ENCODE data around the gene CD74. TPM values are rescaled to one million over a fixed set of nuclear protein-coding genes. Genes with fewer than 3 reads are reported as not detected.

Gene CD74
- total RNA-seq, 1 donor from 2014 or later, result 6.3 TPM

GRCh38 chr5:150363185-150363584, 49.5 kb downstream of the CD74 start:
- Mint-ChIP-seq H3K36me3 (ENCODE audit: low read depth) (peaks cover 4% of the 10 kb centered on the region), H3K27ac (ENCODE audit: unreplicated experiment) (no peak overlapping the region), H3K9me3 (no peaks in the 10 kb centered on the region), H3K4me3 (peak overlapping the region; percentile 5), H3K4me1 (peaks cover 17% of the 10 kb centered on the region), H3K27me3 (ENCODE audit: low read depth) (no peaks in the 10 kb centered on the region)
- no peak for DNase-seq (ENCODE audit: low read depth, low spot score)
- no peak for TF ChIP-seq CTCF (conservative IDR thresholded peaks at IDR 0.05)

GRCh38 chr5:150361301-150361700, 51.4 kb downstream of the CD74 start:
- H3K9me3 Mint-ChIP-seq, result no peaks in the 10 kb centered on the region
- H3K27me3 Mint-ChIP-seq (ENCODE audit: low read depth), result no peaks in the 10 kb centered on the region
- DNase-seq (ENCODE audit: low read depth, low spot score), result no peak
- H3K27ac Mint-ChIP-seq (ENCODE audit: unreplicated experiment), result no peak overlapping the region
- TF ChIP-seq CTCF (conservative IDR thresholded peaks at IDR 0.05), result no peak
- H3K4me3 Mint-ChIP-seq, result peak overlapping the region; percentile 62
- H3K4me1 Mint-ChIP-seq, result peaks cover 29% of the 10 kb centered on the region
- peaks cover 3% of the 10 kb centered on the region for H3K36me3 Mint-ChIP-seq (ENCODE audit: low read depth)

GRCh38 chr5:150358261-150359095, 54.2 kb downstream of the CD74 start:
- no peak for TF ChIP-seq CTCF (conservative IDR thresholded peaks at IDR 0.05)
- peaks cover 36% of the 10 kb centered on the region for H3K4me1 Mint-ChIP-seq
- no peak overlapping the region for H3K27ac Mint-ChIP-seq (ENCODE audit: unreplicated experiment)
- H3K36me3 Mint-ChIP-seq (ENCODE audit: low read depth), result no peaks in the 10 kb centered on the region
- no peak for DNase-seq (ENCODE audit: low read depth, low spot score)
- H3K27me3 Mint-ChIP-seq (ENCODE audit: low read depth), result peaks cover 4% of the 10 kb centered on the region
- H3K4me3 Mint-ChIP-seq, result peak overlapping the region; percentile 93
- no peaks in the 10 kb centered on the region for H3K9me3 Mint-ChIP-seq

GRCh38 chr5:150357326-150358260, 55.1 kb downstream of the CD74 start, which contains the start of gene TCOF1:
TSS of gene TCOF1 (plus strand) at chr5:150357697. CDS start at chr5:150357747, 50 bp downstream.
- peak; percentile 97 for DNase-seq (ENCODE audit: low read depth, low spot score)
- Mint-ChIP-seq H3K4me1 (peaks cover 36% of the 10 kb centered on the region), H3K27ac (ENCODE audit: unreplicated experiment) (peak within 1 kb of the TSS; percentile 22), H3K9me3 (no peaks in the 10 kb centered on the region), H3K36me3 (ENCODE audit: low read depth) (no peaks in the 10 kb centered on the region), H3K27me3 (ENCODE audit: low read depth) (peaks cover 4% of the 10 kb centered on the region), H3K4me3 (peak within 1 kb of the TSS; percentile 93)
- TF ChIP-seq CTCF (conservative IDR thresholded peaks at IDR 0.05), result no peak

- Mint-ChIP-seq H3K4me3 (peak overlapping the region; percentile 93), H3K36me3 (ENCODE audit: low read depth) (no peaks in the 10 kb centered on the region), H3K27ac (ENCODE audit: unreplicated experiment) (peak overlapping the region; percentile 22), H3K9me3 (no peaks in the 10 kb centered on the region), H3K4me1 (peaks cover 36% of the 10 kb centered on the region), H3K27me3 (ENCODE audit: low read depth) (peaks cover 4% of the 10 kb centered on the region)
- TF ChIP-seq CTCF (conservative IDR thresholded peaks at IDR 0.05), result no peak
- no peak for DNase-seq (ENCODE audit: low read depth, low spot score)
These were observed 56.0 kb downstream of the CD74 start for GRCh38 chr5:150356575-150357294.
